HCT116 (cell line): ENCODE results near the gene KRTAP5-9. TPM values are rescaled to one million over a fixed set of nuclear protein-coding genes. Genes with fewer than 3 reads are reported as not detected.

Experiments
- ATAC-seq: fragments of 200-7000 bp; cut with Tn5 transposase; 2 replicates; pipeline ENCODE4 v1.9.1; 2020; ENCODE audit warnings: mild to moderate bottlenecking, moderate library complexity
- BruUV-seq: library from RNA; stranded (reverse); fragments of 400-500 nt; replicated peaks from 2 replicates; lab custom pipeline; 2021; lab: Mats Ljungman, UMichigan
- CTCF ChIA-PET: fragments of 300-600 bp; sonication (Branson Sonifier 250); formaldehyde crosslinking; loops from one replicate; lab custom pipeline; 2021; ENCODE audit warnings: antibody characterized with exemption; lab: Charles Lee
- POLR2A ChIA-PET: fragments of 300-600, 350-600 bp; sonication (Branson Sonifier 250); formaldehyde crosslinking; loops from one replicate; lab custom pipeline; 2021; ENCODE audit warnings: antibody characterized with exemption; lab: Charles Lee
- RAD21 ChIA-PET, 2 experiments: fragments of 300-600 bp; sonication (Branson Sonifier 250); formaldehyde crosslinking; loops; one replicate each; lab custom pipeline; 2023; ENCODE audit warnings: low total read pairs in 2 of 2; ENCODE audit not compliant: uncharacterized antibody in 2 of 2, unreplicated experiment in 2 of 2, low non-redundant PET in 1 of 2; lab: Charles Lee
- DNase-seq: peaks from one replicate; pipeline ENCODE4 v3.0.0-alpha.2; 2010; ENCODE audit warnings: low read depth, low spot score
- H2AFZ ChIP-seq: fragments of 200-600 bp; shearing (Covaris generic), sonication (generic); 2 replicates; pipeline ENCODE4 v1.6.1; 2017; ENCODE audit warnings: low read depth, mixed run types, mixed read lengths, antibody characterized with exemption, low read length; ENCODE audit not compliant: poor library complexity, severe bottlenecking
- H3K27ac ChIP-seq: 2 replicates; pipeline ENCODE4 v1.5.1; 2012; ENCODE audit warnings: low read depth, low read length
- H3K27me3 ChIP-seq: fragments of 200-600 bp; sonication (generic); 2 replicates; pipeline ENCODE4 v1.6.1; 2016; ENCODE audit warnings: mixed run types, low read length, mixed read lengths; ENCODE audit not compliant: insufficient read depth
- H3K36me3 ChIP-seq, 2 experiments: fragments of 200-500 bp in 1 of 2; fragments of 200-600 bp in 1 of 2; sonication (Bioruptor generic) in 1 of 2; sonication (generic) in 1 of 2; 2 replicates each; pipeline versions ENCODE4 v1.5.1 to v1.6.1; 2014 to 2016; ENCODE audit warnings: low read length in 2 of 2, inconsistent platforms in 1 of 2, mixed read lengths in 1 of 2, mixed run types in 1 of 2; ENCODE audit not compliant: insufficient read depth in 2 of 2, control insufficient read depth in 1 of 2
- H3K4me1 ChIP-seq, 2 experiments: fragments of 200-600 bp in 1 of 2; sonication (generic) in 1 of 2; 2 replicates each; pipeline versions ENCODE4 v1.5.1 to v1.6.1; 2012 to 2017; ENCODE audit warnings: low read length in 2 of 2, inconsistent platforms in 1 of 2, mild to moderate bottlenecking in 1 of 2, mixed read lengths in 1 of 2, mixed run types in 1 of 2, moderate library complexity in 1 of 2; ENCODE audit not compliant: insufficient read depth in 2 of 2, control insufficient read depth in 1 of 2
- H3K4me2 ChIP-seq: fragments of 200-600 bp; sonication (generic); 2 replicates; pipeline ENCODE4 v1.6.1; 2017; ENCODE audit warnings: mixed run types, low read length, mixed read lengths
- H3K4me3 ChIP-seq, 2 experiments: fragments of 200-600 bp in 1 of 2; sonication (generic) in 1 of 2; replicated peaks in 1 of 2; 2 replicates each; pipeline ENCODE4 v1.5.1; 2011 to 2016; ENCODE audit warnings: low read length in 2 of 2, control low read depth in 1 of 2, low read depth in 1 of 2, mild to moderate bottlenecking in 1 of 2, mixed read lengths in 1 of 2, mixed run types in 1 of 2
- H3K79me2 ChIP-seq: fragments of 200-600 bp; sonication (generic); 2 replicates; pipeline ENCODE4 v1.6.1; 2017; ENCODE audit warnings: mild to moderate bottlenecking, mixed run types, low read length, moderate library complexity, mixed read lengths; ENCODE audit not compliant: insufficient read depth
- H3K9ac ChIP-seq: fragments of 200-600 bp; sonication (generic); 2 replicates; pipeline ENCODE4 v1.6.1; 2016; ENCODE audit warnings: low read length, mixed read lengths
- H3K9me2 ChIP-seq: fragments of 200-600 bp; sonication (generic), shearing (Covaris generic); 2 replicates; pipeline ENCODE4 v1.6.1; 2017; ENCODE audit warnings: mixed run types, mild to moderate bottlenecking, moderate library complexity; ENCODE audit not compliant: insufficient read depth
- H3K9me3 ChIP-seq, 2 experiments: fragments of 200-500 bp in 1 of 2; fragments of 200-600 bp in 1 of 2; sonication (Bioruptor generic) in 1 of 2; sonication (generic) in 1 of 2; 2 replicates each; pipeline ENCODE4 v1.6.1; 2014 to 2017; ENCODE audit warnings: low read length in 2 of 2, mixed read lengths in 2 of 2, inconsistent platforms in 1 of 2, low read depth in 1 of 2, mild to moderate bottlenecking in 1 of 2, mixed run types in 1 of 2, moderate library complexity in 1 of 2; ENCODE audit not compliant: control insufficient read depth in 1 of 2, insufficient read depth in 1 of 2
- H4K20me1 ChIP-seq: fragments of 200-600 bp; sonication (generic), shearing (Covaris generic); 2 replicates; pipeline ENCODE4 v1.6.1; 2017; ENCODE audit warnings: mixed run types, mild to moderate bottlenecking, moderate library complexity; ENCODE audit not compliant: insufficient read depth
- EGR1 ChIP-seq: IDR thresholded peaks from 2 replicates; pipeline ENCODE4 v1.6.1; 2012; ENCODE audit warnings: low read depth
- EZH2 ChIP-seq: fragments of 200-600 bp; sonication (generic); IDR thresholded peaks from 2 replicates; pipeline ENCODE4 v1.6.1; 2017; ENCODE audit warnings: antibody characterized with exemption, mixed run types
- EZH2phosphoT487 ChIP-seq: fragments of 200-600 bp; IDR thresholded peaks from 2 replicates; pipeline ENCODE4 v1.6.1; 2018; ENCODE audit warnings: antibody characterized with exemption, borderline replicate concordance
- FOSL1 ChIP-seq: IDR thresholded peaks from 2 replicates; pipeline ENCODE4 v1.6.1; 2012; ENCODE audit warnings: low read depth
- JUND ChIP-seq: IDR thresholded peaks from 2 replicates; pipeline ENCODE4 v1.6.1; 2012
- POLR2A ChIP-seq: IDR thresholded peaks from 2 replicates; pipeline ENCODE4 v1.7.0; 2011; ENCODE audit warnings: borderline replicate concordance; ENCODE audit not compliant: insufficient read depth, insufficient read length; ENCODE audit errors: extremely low read depth
- POLR2AphosphoS5 ChIP-seq: IDR thresholded peaks from 2 replicates; pipeline ENCODE4 v1.6.1; 2011; ENCODE audit warnings: mild to moderate bottlenecking, low read depth, low read length, moderate library complexity
- RAD21 ChIP-seq: IDR thresholded peaks from 2 replicates; pipeline ENCODE4 v1.6.1; 2012; ENCODE audit warnings: low read depth, mild to moderate bottlenecking
- SIN3A ChIP-seq: IDR thresholded peaks from 2 replicates; pipeline ENCODE4 v1.6.1; 2012; ENCODE audit warnings: low read depth
- SP1 ChIP-seq: IDR thresholded peaks from 2 replicates; pipeline ENCODE4 v1.6.1; 2012; ENCODE audit warnings: low read depth
- SRF ChIP-seq: IDR thresholded peaks from 2 replicates; pipeline ENCODE4 v1.6.1; 2012; ENCODE audit warnings: low read depth
- TCF7L2 ChIP-seq: IDR thresholded peaks from 2 replicates; pipeline ENCODE4 v1.7.0; 2011; ENCODE audit warnings: borderline replicate concordance, inconsistent platforms; ENCODE audit not compliant: insufficient read depth, insufficient read length; ENCODE audit errors: extremely low read depth
- YY1 ChIP-seq: IDR thresholded peaks from 2 replicates; pipeline ENCODE4 v1.6.1; 2011; ENCODE audit warnings: low read length, low read depth, moderate library complexity, mild to moderate bottlenecking; ENCODE audit not compliant: insufficient replicate concordance; ENCODE audit errors: extremely low read depth
- ZFX ChIP-seq: fragments of 450-650 bp; IDR thresholded peaks from 2 replicates; pipeline ENCODE4 v1.6.1; 2017
- ZNF274 ChIP-seq: fragments of 200-500 bp; sonication (Bioruptor generic); IDR thresholded peaks from 2 replicates; pipeline ENCODE4 v1.6.1; 2014; ENCODE audit warnings: mild to moderate bottlenecking, low read depth, low read length, inconsistent platforms
- intact Hi-C: fragments of 100-400 bp; cut with micrococcal nuclease; formaldehyde crosslinking; loops from 2 replicates; pipeline ENCODE4 v1.10.0; 2022
- total RNA-seq: library from RNA; stranded (reverse); gene quantifications from one replicate; pipeline ENCODE4 v1.2.1, GENCODE V29; 2021; ENCODE audit not compliant: unreplicated experiment
- TF ChIP-seq, protein P1 (sequence below): IDR thresholded peaks from 2 replicates; pipeline ENCODE4 v1.6.1; 2012
- TF ChIP-seq, protein P2 (sequence below): IDR thresholded peaks from 2 replicates; pipeline ENCODE4 v1.6.1; 2012
- TF ChIP-seq, protein P3 (sequence below): IDR thresholded peaks from 2 replicates; pipeline ENCODE4 v1.6.1; 2011; ENCODE audit warnings: mild to moderate bottlenecking, low read length, moderate library complexity; ENCODE audit not compliant: insufficient replicate concordance; ENCODE audit errors: extremely low read depth

The KRTAP5-9 gene
- total RNA-seq, 1 experiment from 2014 or later, result 0.27 TPM

GRCh38 chr11:71530602-71531001 is 17.6 kb upstream of the KRTAP5-9 start:
- Histone ChIP-seq H3K4me1 (no peaks in the 10 kb centered on the region), H3K9me2 (no peaks in the 10 kb centered on the region), H3K27me3 (no peaks in the 10 kb centered on the region), H2AFZ (no peak overlapping the region), H3K4me3 (no peak overlapping the region), H3K9ac (no peak overlapping the region), H3K36me3 (no peaks in the 10 kb centered on the region), H3K9me3 (no peaks in the 10 kb centered on the region), H3K4me2 (no peak overlapping the region), H3K79me2 (no peaks in the 10 kb centered on the region), H4K20me1 (no peaks in the 10 kb centered on the region), H3K27ac (no peak overlapping the region)
- TF ChIP-seq EZH2phosphoT487 (no peak), SRF (no peak), YY1 (no peak), POLR2AphosphoS5 (no peak), TCF7L2 (no peak), EZH2 (no peak), SP1 (no peak), SIN3A (no peak), POLR2A (no peak), EGR1 (no peak), ZNF274 (no peak), RAD21 (no peak), FOSL1 (no peak), ZFX (no peak), JUND (no peak)
- TF ChIP-seq, protein P1, sequence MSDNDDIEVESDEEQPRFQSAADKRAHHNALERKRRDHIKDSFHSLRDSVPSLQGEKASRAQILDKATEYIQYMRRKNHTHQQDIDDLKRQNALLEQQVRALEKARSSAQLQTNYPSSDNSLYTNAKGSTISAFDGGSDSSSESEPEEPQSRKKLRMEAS, result no peak
- TF ChIP-seq, protein P2, sequence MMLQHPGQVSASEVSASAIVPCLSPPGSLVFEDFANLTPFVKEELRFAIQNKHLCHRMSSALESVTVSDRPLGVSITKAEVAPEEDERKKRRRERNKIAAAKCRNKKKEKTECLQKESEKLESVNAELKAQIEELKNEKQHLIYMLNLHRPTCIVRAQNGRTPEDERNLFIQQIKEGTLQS, result no peak
- TF ChIP-seq, protein P3, sequence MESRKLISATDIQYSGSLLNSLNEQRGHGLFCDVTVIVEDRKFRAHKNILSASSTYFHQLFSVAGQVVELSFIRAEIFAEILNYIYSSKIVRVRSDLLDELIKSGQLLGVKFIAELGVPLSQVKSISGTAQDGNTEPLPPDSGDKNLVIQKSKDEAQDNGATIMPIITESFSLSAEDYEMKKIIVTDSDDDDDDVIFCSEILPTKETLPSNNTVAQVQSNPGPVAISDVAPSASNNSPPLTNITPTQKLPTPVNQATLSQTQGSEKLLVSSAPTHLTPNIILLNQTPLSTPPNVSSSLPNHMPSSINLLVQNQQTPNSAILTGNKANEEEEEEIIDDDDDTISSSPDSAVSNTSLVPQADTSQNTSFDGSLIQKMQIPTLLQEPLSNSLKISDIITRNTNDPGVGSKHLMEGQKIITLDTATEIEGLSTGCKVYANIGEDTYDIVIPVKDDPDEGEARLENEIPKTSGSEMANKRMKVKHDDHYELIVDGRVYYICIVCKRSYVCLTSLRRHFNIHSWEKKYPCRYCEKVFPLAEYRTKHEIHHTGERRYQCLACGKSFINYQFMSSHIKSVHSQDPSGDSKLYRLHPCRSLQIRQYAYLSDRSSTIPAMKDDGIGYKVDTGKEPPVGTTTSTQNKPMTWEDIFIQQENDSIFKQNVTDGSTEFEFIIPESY, result no peak
- intact Hi-C loops, result no loop called here
- ChIA-PET CTCF (no interaction called here), POLR2A (no interaction called here), RAD21 (no interaction called here)
- DNase-seq (no peak), ATAC-seq (no peak)
- BruUV-seq, result no TSS peak
